Spleen (tissue), 11 donors: Measurements from ENCODE around the gene CARD18. TPM values are rescaled to one million over a fixed set of nuclear protein-coding genes. Genes with fewer than 3 reads are reported as not detected.

Experiments used
- DNase-seq: peaks from one replicate; pipeline ENCODE4 v3.0.0-alpha.2; 2020
- H3K27ac ChIP-seq, 8 donors: fragments of 200-600 bp; sonication (generic) in 7 of 8; 1 replicate in 4 of 8; 2 replicates in 4 of 8; pipeline versions ENCODE4 v1.5.0 to v1.8.0; 2016 to 2021; ENCODE audit warnings: inconsistent platforms in 4 of 8, mild to moderate bottlenecking in 4 of 8, moderate library complexity in 1 of 8
- H3K27me3 ChIP-seq, 7 donors: fragments of 200-600 bp; sonication (generic) in 6 of 7; replicated peaks in 1 of 7; 1 replicate in 4 of 7; 2 replicates in 3 of 7; pipeline versions ENCODE4 v1.5.0 to v1.8.0; 2016 to 2021; ENCODE audit warnings: inconsistent platforms in 3 of 7, mild to moderate bottlenecking in 1 of 7
- H3K36me3 ChIP-seq, 6 donors: fragments of 200-600 bp; sonication (generic) in 5 of 6; 1 replicate in 4 of 6; 2 replicates in 2 of 6; pipeline versions ENCODE4 v1.5.0 to v1.8.0; 2016 to 2021; ENCODE audit warnings: inconsistent platforms in 2 of 6
- H3K4me1 ChIP-seq, 6 donors: fragments of 200-600 bp; sonication (generic) in 5 of 6; 1 replicate in 3 of 6; 2 replicates in 3 of 6; pipeline versions ENCODE4 v1.5.0 to v1.8.0; 2016 to 2021; ENCODE audit warnings: inconsistent platforms in 3 of 6
- H3K4me3 ChIP-seq, 8 donors: fragments of 200-600 bp; sonication (generic) in 7 of 8; 1 replicate in 4 of 8; 2 replicates in 4 of 8; pipeline versions ENCODE4 v1.5.0 to v1.8.0; 2016 to 2021; ENCODE audit warnings: inconsistent platforms in 4 of 8, mild to moderate bottlenecking in 4 of 8, moderate library complexity in 2 of 8
- H3K9me3 ChIP-seq, 8 donors: fragments of 200-600 bp; sonication (generic) in 7 of 8; 1 replicate in 4 of 8; 2 replicates in 4 of 8; pipeline versions ENCODE4 v1.5.0 to v1.8.0; 2016 to 2021; ENCODE audit warnings: inconsistent platforms in 4 of 8
- POLR2A ChIP-seq, 3 donors: fragments of 450-650 bp; IDR thresholded peaks; one replicate each; pipeline ENCODE4 v1.5.1; 2017; ENCODE audit warnings: antibody characterized with exemption in 3 of 3, mild to moderate bottlenecking in 1 of 3
- POLR2AphosphoS5 ChIP-seq, 3 donors: sonication (generic); formaldehyde crosslinking; IDR thresholded peaks; one replicate each; pipeline ENCODE4 v1.5.1; 2017; ENCODE audit warnings: antibody characterized with exemption in 3 of 3
- WGBS, 5 donors: extraction: QIAGEN DNeasy Blood & Tissue Kit in 3 of 5; methylation state at CpG; one replicate each; pipeline versions ENCODE4 v1.1.5 to v1.1.7; 2013 to 2018; 5-methylcytosine and 5-hydroxymethylcytosine counted together
- intact Hi-C: fragments of 100-400 bp; cut with DNase I; formaldehyde crosslinking; loops from one replicate; pipeline ENCODE4 v1.15.0; 2023; ENCODE audit warnings: low total_unique reads
- polyA plus RNA-seq, 3 donors: library from polyadenylated mRNA; stranded (reverse); fragments of 200-250 nt; gene quantifications; one replicate each; pipeline ENCODE4 v1.2.1, GENCODE V29; 2013
- total RNA-seq, 7 donors: library from RNA; depleted of rRNA in 3 of 7; stranded (reverse); fragments of >200 nt in 3 of 7; fragmentation: NEBNext Ultra II Directional in 4 of 7; extraction: Animal tissue kit (Norgen Biotek cat#: 25700) in 4 of 7; gene quantifications; one replicate each; pipeline versions ENCODE4 v1.1.0 to v1.2.1, GENCODE V29; 2016 to 2021
- TF ChIP-seq, protein P1 (sequence below), 11 experiments: fragments of 200-600 bp in 7 of 11; fragments of 450-650 bp in 4 of 11; sonication (generic) in 4 of 11; IDR thresholded peaks in 8 of 11; conservative IDR thresholded peaks in 3 of 11; 1 replicate in 7 of 11; 2 replicates in 4 of 11; pipeline versions ENCODE4 v1.4.0 to v1.8.0; 2016 to 2021; ENCODE audit warnings: antibody characterized with exemption in 11 of 11, inconsistent platforms in 4 of 11, mild to moderate bottlenecking in 1 of 11
- donor health status: healthy with polysubstance abuse.
- donor health status: DM: no; HTN: no; CAD: no; lungs with moderate emphysema.
- donor health status: DM: no; HTN: no; CAD: no.
- donor health status: Bipolar disorder and iron deficiency.
- donor health status: healthy.
- donor health status: DM: no; HTN: no; CAD: no.
- donor health status: DM: yes; HTN: yes; CAD: no.

The CARD18 gene
- total and polyA plus RNA-seq, 10 donors = not detected

DNA sequence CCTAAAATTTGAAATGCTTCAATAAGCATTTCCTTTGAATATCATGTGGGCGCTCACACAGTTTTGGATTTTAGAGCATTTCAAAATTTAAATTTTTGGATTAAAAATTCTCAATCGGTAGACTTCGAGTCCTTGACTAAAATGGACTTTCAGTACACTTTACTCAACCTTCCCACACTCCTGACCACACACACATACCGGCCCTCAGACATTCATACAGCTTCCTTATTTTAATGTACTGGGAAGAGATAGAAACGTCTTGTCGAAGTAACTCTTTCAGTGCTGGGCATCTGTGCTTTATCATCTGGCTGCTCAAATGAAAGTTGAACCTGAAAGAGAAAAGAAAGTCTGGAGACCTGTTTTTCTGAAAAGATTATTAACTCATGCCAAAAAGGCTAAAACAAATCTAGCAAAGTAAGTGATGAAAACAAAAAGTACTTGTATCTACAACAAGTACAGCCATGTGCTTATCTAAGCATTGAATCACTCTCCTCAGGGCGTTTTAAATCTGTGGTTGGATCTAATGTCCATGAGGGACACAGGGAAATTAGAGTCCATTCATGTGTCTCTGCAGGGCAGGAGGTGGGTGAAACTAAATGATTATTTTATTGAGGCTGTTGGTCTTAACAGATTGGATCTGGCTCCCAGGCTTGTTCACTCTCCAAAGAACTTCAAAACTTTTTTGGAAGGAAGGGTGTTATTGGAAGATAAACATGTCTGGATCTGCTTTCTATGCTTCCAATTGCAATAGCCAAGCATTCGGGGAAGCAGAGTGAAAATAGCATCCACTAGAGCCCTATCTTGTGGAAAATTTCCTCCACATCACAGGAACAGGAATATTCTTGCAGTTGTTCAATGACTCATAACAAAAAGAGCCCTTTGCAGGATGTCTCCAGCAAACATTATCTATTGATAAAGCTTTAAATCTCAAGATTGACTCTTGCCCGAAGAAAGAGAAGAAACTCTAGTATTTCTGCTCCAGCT lies 47.0 kb downstream of the CARD18 start:
- Histone ChIP-seq H3K27me3 (no peaks in the 10 kb centered on the region), H3K4me3 (no peak overlapping the region), H3K27ac (no peak overlapping the region), H3K4me1 (no peaks in the 10 kb centered on the region), H3K9me3 (no peaks in the 10 kb centered on the region), H3K36me3 (no peaks in the 10 kb centered on the region)
- no peak for DNase-seq
- WGBS, 5 donors = 52 to 57% (median 53%) methylated on average over 9 of the region's 9 CpGs
- no peak for TF ChIP-seq POLR2A (IDR thresholded peaks at IDR 0.05)
- TF ChIP-seq, protein P1, sequence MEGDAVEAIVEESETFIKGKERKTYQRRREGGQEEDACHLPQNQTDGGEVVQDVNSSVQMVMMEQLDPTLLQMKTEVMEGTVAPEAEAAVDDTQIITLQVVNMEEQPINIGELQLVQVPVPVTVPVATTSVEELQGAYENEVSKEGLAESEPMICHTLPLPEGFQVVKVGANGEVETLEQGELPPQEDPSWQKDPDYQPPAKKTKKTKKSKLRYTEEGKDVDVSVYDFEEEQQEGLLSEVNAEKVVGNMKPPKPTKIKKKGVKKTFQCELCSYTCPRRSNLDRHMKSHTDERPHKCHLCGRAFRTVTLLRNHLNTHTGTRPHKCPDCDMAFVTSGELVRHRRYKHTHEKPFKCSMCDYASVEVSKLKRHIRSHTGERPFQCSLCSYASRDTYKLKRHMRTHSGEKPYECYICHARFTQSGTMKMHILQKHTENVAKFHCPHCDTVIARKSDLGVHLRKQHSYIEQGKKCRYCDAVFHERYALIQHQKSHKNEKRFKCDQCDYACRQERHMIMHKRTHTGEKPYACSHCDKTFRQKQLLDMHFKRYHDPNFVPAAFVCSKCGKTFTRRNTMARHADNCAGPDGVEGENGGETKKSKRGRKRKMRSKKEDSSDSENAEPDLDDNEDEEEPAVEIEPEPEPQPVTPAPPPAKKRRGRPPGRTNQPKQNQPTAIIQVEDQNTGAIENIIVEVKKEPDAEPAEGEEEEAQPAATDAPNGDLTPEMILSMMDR (IDR thresholded peaks at IDR 0.05 in 8 of 11, conservative IDR thresholded peaks at IDR 0.05 in 3 of 11) = no peak
- no peak for TF ChIP-seq POLR2AphosphoS5 (IDR thresholded peaks at IDR 0.05)
- intact Hi-C loops = no loop called here

Other genes with a start within 250 kb of the CARD18 start
- under 1 TPM in 3 of 7 donors, not detected in 4; 0.32 to 0.50 (median 0.46) TPM for gene CASP12, start 241.3 kb downstream of the CARD18 start, total RNA-seq
- gene CASP12, start 241.3 kb downstream of the CARD18 start, polyA plus RNA-seq = under 1 TPM; 0.14 to 0.54 (median 0.20) TPM
- gene CASP4, start 171.2 kb downstream of the CARD18 start, total RNA-seq = 100 to 1,000 TPM; 112 to 309 (median 158) TPM
- gene CASP4, start 171.2 kb downstream of the CARD18 start, polyA plus RNA-seq = 100 to 1,000 TPM in 2 of 3 donors, 10 to 100 TPM in 1; 98.1 to 116 (median 109) TPM
- 10 to 100 TPM in 2 of 7 donors, 1 to 10 TPM in 5; 2.3 to 12.5 (median 4.9) TPM for gene CASP5, start 116.6 kb downstream of the CARD18 start, total RNA-seq
- gene CASP5, start 116.6 kb downstream of the CARD18 start, polyA plus RNA-seq = 1 to 10 TPM; 1.4 to 2.2 (median 2.0) TPM
- 100 to 1,000 TPM in 4 of 7 donors, 10 to 100 TPM in 3; 89.3 to 158 (median 114) TPM for gene CASP1, start 104.6 kb downstream of the CARD18 start, total RNA-seq
- gene CASP1, start 104.6 kb downstream of the CARD18 start, polyA plus RNA-seq = 100 to 1,000 TPM in 1 of 3 donors, 10 to 100 TPM in 2; 57.7 to 107 (median 69.4) TPM
- 100 to 1,000 TPM in 5 of 7 donors, 10 to 100 TPM in 2; 78.8 to 129 (median 111) TPM for gene CARD16, start 94.4 kb downstream of the CARD18 start, total RNA-seq
- 100 to 1,000 TPM; 111 to 189 (median 135) TPM for gene CARD16, start 94.4 kb downstream of the CARD18 start, polyA plus RNA-seq